ENCODE results near the gene TCP10L. TPM values are rescaled to one million over a fixed set of nuclear protein-coding genes. Genes with fewer than 3 reads are reported as not detected.

The TCP10L gene
- total and polyA plus RNA-seq, 2 of the 13 experiments (the other 11 are each of a cell fraction or from before 2014, with no cell fraction given) = 0.90 to 2.4 TPM

GRCh38 chr21:32559006-32559610 lies 26.2 kb downstream of the TCP10L start:
- Histone ChIP-seq H3K4me1 (ENCODE audit: insufficient read depth, low read length) (peaks cover 14% of the 10 kb centered on the region), H3K9ac (ENCODE audit: insufficient read depth, low read depth, low read length) (no peak overlapping the region), H3K4me3 (replicated peaks in 1 of 3; ENCODE audit: insufficient read depth in 1 of 3, low read depth in 2 of 3, low read length in 3 of 3) (no peak overlapping the region), H3K27me3 (ENCODE audit: control insufficient read depth in 1 of 2, insufficient read depth in 2 of 2, low read length in 2 of 2) (no peaks in the 10 kb centered on the region), H2AFZ (ENCODE audit: low read length) (no peak overlapping the region), H3K9me3 (ENCODE audit: low read length) (no peaks in the 10 kb centered on the region), H3K27ac (ENCODE audit: extremely low read length, insufficient read depth, low read length) (no peak overlapping the region), H3K79me2 (ENCODE audit: insufficient read depth, low read length) (no peaks in the 10 kb centered on the region), H3K36me3 (replicated peaks in 1 of 2; ENCODE audit: control insufficient read depth in 1 of 2, insufficient read depth in 2 of 2, low read length in 2 of 2) (no peaks in the 10 kb centered on the region), H4K20me1 (ENCODE audit: insufficient read depth, low read length) (no peaks in the 10 kb centered on the region), H3K4me2 (ENCODE audit: low read depth, low read length) (no peak overlapping the region)
- FAIRE-seq (no peak), ATAC-seq (no peak), DNase-seq (ENCODE audit: low spot score) (no peak)
- no TSS peak for BruUV-seq (replicated peaks)
- ChIA-PET POLR2A (no interaction called here), CTCF (ENCODE audit: low intra/inter-chr PET ratio, low total read pairs) (no interaction called here)
- intact Hi-C loops (cut with micrococcal nuclease; ENCODE audit: unreplicated experiment) = no loop called here
- no peak for TF ChIP-seq SALL1 (CRISPR knock-in tag; IDR thresholded peaks at IDR 0.05)
- no peak for TF ChIP-seq PHF5A (CRISPR knock-in tag; IDR thresholded peaks at IDR 0.05; ENCODE audit: low read depth, unreplicated experiment)
- no peak for TF ChIP-seq ZNF768 (CRISPR knock-in tag; IDR thresholded peaks at IDR 0.05)
- no peak for TF ChIP-seq FIP1L1 (IDR thresholded peaks at IDR 0.05; ENCODE audit: borderline replicate concordance, insufficient read depth, low read depth, low read length)
- TF ChIP-seq, protein P1, sequence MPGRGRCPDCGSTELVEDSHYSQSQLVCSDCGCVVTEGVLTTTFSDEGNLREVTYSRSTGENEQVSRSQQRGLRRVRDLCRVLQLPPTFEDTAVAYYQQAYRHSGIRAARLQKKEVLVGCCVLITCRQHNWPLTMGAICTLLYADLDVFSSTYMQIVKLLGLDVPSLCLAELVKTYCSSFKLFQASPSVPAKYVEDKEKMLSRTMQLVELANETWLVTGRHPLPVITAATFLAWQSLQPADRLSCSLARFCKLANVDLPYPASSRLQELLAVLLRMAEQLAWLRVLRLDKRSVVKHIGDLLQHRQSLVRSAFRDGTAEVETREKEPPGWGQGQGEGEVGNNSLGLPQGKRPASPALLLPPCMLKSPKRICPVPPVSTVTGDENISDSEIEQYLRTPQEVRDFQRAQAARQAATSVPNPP (CRISPR knock-in tag; IDR thresholded peaks at IDR 0.05) = no peak
- no peak for TF ChIP-seq ZNF558 (CRISPR knock-in tag; IDR thresholded peaks at IDR 0.05; ENCODE audit: borderline replicate concordance)
- TF ChIP-seq, protein P2, sequence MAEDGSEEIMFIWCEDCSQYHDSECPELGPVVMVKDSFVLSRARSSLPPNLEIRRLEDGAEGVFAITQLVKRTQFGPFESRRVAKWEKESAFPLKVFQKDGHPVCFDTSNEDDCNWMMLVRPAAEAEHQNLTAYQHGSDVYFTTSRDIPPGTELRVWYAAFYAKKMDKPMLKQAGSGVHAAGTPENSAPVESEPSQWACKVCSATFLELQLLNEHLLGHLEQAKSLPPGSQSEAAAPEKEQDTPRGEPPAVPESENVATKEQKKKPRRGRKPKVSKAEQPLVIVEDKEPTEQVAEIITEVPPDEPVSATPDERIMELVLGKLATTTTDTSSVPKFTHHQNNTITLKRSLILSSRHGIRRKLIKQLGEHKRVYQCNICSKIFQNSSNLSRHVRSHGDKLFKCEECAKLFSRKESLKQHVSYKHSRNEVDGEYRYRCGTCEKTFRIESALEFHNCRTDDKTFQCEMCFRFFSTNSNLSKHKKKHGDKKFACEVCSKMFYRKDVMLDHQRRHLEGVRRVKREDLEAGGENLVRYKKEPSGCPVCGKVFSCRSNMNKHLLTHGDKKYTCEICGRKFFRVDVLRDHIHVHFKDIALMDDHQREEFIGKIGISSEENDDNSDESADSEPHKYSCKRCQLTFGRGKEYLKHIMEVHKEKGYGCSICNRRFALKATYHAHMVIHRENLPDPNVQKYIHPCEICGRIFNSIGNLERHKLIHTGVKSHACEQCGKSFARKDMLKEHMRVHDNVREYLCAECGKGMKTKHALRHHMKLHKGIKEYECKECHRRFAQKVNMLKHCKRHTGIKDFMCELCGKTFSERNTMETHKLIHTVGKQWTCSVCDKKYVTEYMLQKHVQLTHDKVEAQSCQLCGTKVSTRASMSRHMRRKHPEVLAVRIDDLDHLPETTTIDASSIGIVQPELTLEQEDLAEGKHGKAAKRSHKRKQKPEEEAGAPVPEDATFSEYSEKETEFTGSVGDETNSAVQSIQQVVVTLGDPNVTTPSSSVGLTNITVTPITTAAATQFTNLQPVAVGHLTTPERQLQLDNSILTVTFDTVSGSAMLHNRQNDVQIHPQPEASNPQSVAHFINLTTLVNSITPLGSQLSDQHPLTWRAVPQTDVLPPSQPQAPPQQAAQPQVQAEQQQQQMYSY (CRISPR knock-in tag; IDR thresholded peaks at IDR 0.05) = no peak
- no peak for TF ChIP-seq TOPORS (CRISPR knock-in tag; IDR thresholded peaks at IDR 0.05)
- no peak for TF ChIP-seq HCFC1 (IDR thresholded peaks at IDR 0.05; ENCODE audit: low read depth, low read length)
- TF ChIP-seq ZNF512B (CRISPR knock-in tag; IDR thresholded peaks at IDR 0.05; ENCODE audit: borderline replicate concordance) = no peak
- TF ChIP-seq SAP130 (CRISPR knock-in tag; IDR thresholded peaks at IDR 0.05; ENCODE audit: low read depth) = no peak
- no peak for TF ChIP-seq ZSCAN29 (CRISPR knock-in tag; conservative IDR thresholded peaks at IDR 0.05)
- TF ChIP-seq KDM3A (CRISPR knock-in tag; IDR thresholded peaks at IDR 0.05; ENCODE audit: low read depth) = no peak
- no peak for TF ChIP-seq TGIF2 (CRISPR knock-in tag; IDR thresholded peaks at IDR 0.05)
- TF ChIP-seq MTA1 (CRISPR knock-in tag; IDR thresholded peaks at IDR 0.05; ENCODE audit: borderline replicate concordance) = no peak
- TF ChIP-seq MAZ (IDR thresholded peaks at IDR 0.05; ENCODE audit: borderline replicate concordance, low read depth, low read length) = no peak
- no peak for TF ChIP-seq MAZ (CRISPR knock-in tag; IDR thresholded peaks at IDR 0.05; ENCODE audit: low read depth)
- no peak for TF ChIP-seq SNAI1 (CRISPR knock-in tag; IDR thresholded peaks at IDR 0.05; ENCODE audit: borderline replicate concordance)
- no peak for TF ChIP-seq PRPF4 (IDR thresholded peaks at IDR 0.05; ENCODE audit: low read depth, low read length, poor library complexity, severe bottlenecking)
- in situ Hi-C loops (cut with HindIII; ENCODE audit: extremely low pct_ligation_motif_present, low pct_unique_long_range_greater_than_20kb) = no loop called here
- 91% methylated on average over 5 of the region's 6 CpGs for WGBS (ENCODE audit: low lambda C conversion rate)

Data from HepG2 (cell line).